GM12865 (cell line): ENCODE measurements around the gene DHX29.

Experiments
- DNase-seq: peaks from one replicate; pipeline ENCODE4 v3.0.0; 2010; ENCODE audit warnings: low read depth
- H3K4me3 ChIP-seq: 2 replicates; pipeline ENCODE4 v1.5.1; 2011; ENCODE audit warnings: mild to moderate bottlenecking, low read depth, low read length, control low read depth
- TF ChIP-seq, protein P1 (sequence below): IDR thresholded peaks from 2 replicates; pipeline ENCODE4 v1.5.1; 2011; ENCODE audit warnings: low read length, control low read depth, low read depth, inconsistent platforms; ENCODE audit not compliant: insufficient read depth; ENCODE audit errors: missing control alignments

DHX29 gene

DNA sequence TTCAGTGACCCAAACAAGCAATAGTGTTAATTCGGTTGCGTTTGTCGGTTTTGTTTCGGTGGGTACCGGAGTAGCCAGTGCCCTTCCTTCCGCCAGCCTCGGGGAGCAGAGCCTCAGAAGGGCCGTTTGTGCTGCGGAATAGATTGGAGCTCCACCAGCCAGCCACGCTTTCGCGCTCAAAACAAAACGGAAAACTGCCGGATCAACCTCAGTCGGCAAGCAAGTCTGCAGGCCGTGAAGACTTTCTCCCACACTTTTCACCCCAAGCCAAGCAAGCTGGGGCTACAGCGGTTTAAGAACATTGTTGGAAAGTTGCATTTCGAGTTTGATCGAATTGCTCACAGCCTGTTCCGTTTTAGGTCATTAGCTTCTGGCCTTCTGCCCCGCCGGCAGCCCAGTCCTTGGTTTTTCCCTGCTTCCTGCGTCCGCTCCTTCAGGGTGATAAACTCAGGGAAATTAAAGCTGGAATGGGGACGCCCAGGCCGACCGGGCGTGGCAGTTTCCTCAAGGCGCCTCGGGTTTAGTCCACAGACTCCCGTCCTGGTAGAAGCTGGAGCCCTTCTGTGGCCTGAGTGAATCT, 73.3 kb downstream of the DHX29 start:
- TF ChIP-seq, protein P1, sequence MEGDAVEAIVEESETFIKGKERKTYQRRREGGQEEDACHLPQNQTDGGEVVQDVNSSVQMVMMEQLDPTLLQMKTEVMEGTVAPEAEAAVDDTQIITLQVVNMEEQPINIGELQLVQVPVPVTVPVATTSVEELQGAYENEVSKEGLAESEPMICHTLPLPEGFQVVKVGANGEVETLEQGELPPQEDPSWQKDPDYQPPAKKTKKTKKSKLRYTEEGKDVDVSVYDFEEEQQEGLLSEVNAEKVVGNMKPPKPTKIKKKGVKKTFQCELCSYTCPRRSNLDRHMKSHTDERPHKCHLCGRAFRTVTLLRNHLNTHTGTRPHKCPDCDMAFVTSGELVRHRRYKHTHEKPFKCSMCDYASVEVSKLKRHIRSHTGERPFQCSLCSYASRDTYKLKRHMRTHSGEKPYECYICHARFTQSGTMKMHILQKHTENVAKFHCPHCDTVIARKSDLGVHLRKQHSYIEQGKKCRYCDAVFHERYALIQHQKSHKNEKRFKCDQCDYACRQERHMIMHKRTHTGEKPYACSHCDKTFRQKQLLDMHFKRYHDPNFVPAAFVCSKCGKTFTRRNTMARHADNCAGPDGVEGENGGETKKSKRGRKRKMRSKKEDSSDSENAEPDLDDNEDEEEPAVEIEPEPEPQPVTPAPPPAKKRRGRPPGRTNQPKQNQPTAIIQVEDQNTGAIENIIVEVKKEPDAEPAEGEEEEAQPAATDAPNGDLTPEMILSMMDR = no peak
- DNase-seq = no peak
- peak overlapping the region; percentile 57 for H3K4me3 ChIP-seq

DNA sequence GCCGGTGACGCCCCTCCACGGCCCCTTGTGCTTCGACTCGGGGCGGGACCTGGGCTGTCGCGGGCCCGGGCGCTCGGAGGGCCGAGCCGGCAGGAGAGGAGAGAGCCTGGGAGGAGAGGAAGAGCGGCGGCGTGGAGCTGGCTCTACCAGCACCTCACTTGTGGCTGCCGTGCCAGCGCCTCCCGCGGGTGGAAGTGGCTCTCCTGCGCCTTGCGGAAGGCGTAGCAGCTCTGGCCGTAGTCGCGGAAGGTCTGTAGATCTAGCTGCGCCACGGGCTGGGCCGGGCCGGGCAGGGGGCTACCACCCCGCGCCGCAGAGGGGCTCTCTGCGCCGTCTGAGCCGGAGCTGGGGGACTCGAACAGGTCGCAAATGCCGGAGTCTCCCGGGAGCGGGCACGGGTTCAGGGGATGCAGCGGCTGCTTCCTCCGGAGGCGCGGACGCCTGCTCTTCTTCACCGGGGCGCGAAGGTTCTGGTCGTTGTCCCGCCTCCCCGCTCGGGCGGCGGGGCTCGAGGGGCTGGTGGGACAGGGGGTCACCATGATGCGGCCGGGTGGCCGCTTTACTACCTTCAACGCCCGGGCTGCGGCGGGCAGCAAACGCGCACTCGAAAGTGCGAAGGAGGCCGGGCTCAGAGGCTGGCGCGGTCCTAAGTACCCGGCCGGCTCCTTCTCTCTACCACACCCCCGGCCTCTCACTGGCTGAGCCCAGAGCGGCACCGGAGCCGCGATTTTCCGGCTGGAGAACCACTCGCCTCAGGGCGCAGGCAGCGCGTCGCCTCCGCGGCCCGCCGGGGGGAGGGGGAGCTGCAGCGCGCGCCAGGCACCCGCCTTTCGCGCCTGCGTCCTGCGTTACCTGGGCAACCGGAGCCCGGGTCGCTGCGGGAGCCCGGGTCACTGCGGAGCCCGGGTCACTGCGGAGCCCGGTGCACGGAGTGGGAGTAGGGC, 74.2 kb downstream of the DHX29 start, which contains the start of gene CCNO:
Gene CCNO (minus strand): TSS at position 624 of the 944 bp plus-strand sequence. CDS start 85 bp downstream, at position 539.
- peak within 1 kb of the TSS; percentile 57 for H3K4me3 ChIP-seq
- peak; percentile 69 for DNase-seq
- TF ChIP-seq, protein P1 = no peak

DNA sequence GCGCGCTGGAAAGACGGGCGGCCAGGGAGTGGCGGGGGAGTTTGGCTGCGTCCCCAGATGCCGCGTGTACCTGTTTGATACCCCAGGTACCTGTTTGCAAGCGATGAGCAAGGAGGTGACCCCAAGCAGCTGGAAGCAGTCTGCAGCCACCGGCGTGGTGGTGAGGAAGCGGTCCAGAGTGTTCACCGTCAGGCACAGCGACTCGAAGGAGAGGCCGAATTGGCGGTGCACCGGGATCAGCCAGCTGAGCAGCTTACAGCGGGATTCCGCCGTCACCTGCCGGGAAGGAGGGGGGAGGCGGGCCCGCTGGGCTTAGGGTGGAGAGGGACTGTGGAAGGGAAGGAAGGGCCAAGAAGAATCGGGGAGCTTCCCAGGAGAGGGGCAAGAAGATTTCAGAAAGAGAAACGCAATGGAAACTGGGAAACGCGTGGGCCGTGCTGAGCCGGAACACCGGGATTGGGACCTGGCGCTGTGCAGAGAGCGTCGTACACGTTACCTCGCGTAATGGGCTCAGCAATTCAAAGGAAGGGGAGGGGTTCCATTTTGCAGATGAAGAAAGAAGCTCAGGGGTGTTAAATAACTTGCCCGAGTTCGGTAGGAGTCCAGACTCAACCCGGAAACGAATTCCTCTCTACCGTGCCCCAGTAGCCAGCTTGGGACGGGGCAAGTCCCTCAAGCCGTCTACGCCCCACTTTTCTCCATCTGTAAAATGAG, 75.1 kb downstream of the DHX29 start:
- DNase-seq = no peak
- TF ChIP-seq, protein P1 = no peak
- H3K4me3 ChIP-seq = peak overlapping the region; percentile 57

DNA sequence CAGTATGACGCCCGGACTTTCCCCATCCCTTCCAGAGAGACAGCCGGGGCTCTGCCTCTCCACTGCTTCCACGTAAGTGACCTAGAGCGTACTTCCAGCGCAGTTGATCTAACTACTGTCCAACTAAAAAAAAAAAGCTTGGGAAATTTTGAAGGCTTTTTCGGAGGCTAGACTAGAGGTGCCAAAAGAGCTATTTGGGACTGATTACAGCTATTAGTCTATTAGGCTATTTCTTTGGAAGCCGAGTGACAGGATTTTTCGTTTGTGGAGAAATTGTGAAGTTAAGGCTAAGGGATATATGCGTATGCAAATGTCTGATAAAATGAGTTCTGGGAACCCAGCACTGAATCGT, 75.6 kb downstream of the DHX29 start:
- DNase-seq = no peak
- TF ChIP-seq, protein P1 = no peak
- H3K4me3 ChIP-seq = no peak overlapping the region

DNA sequence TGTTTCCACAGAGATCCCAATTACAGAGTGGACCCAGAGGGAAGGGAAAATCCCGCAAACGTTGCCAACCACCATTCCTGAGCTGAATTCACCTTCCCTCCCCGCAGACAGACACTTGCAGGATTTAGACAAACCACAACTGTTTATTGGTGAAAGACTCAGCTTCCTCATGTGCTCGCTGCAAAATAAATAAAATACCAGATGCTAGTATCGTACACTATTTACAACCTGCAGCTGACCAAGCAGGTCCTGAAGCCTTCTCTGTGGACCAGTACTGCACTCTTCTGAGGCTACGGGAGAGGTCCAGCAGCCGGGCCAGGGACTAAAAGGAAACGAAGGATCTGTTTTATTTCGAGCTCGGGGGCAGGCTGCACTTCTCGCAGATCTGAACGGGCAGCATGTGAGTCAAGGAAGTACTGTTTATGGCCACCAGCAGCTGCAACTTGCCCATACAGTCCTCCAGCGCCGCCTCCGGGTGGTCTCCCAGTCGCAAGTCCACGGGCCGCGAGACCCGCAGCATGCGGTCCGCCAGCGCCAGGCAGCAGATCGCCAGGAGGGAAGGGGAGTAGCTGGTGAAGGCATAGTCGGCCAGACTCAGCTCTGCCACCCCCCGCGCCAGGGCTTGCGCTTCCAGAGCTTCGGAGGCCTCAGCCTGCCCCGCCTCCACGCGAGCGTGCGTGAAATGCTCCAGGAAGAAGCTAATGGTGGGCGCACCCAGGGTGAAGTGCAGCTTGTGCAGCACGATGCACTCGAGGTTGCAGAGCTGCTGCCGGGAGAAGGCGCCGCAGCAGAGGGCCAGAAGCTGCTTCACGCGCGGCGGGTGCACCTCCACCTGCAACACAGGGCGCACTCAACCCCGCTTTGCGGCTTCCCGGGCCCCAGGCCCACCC, 76.2 kb downstream of the DHX29 start:
- TF ChIP-seq, protein P1 = no peak
- H3K4me3 ChIP-seq = no peak overlapping the region
- no peak for DNase-seq

DNA sequence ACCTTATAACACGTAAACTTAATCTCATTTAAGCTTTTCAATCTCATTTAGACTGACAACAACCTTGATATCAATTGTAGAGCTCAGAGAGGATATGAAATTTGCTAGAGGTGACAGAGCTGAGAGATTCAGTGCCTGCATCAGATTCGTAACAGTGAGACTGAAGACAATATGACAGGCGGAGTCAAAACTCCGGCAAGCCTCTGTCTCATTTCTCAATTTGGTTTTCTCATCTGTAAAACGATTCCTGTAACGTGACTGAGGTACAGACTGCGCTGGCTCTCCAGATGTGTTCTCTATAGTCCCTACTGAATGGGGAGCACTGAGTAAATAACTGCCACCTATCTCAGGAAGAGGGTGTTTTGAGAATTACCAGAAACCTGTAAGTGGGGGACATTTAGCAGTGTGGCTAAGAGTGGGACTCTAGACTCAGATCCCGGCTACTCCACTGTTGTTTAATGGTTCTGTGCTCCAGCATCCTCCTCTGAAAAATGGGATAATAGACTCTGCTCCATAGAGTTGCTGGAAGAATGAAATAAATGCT, 77.3 kb downstream of the DHX29 start:
- H3K4me3 ChIP-seq = no peak overlapping the region
- DNase-seq = peak; percentile 16
- TF ChIP-seq, protein P1 = no peak
